ENCODE data around the gene XG. TPM values are rescaled to one million over a fixed set of nuclear protein-coding genes. Genes with fewer than 3 reads are reported as not detected.

The XG gene
- polyA plus RNA-seq, 5 donors, result 0.14 to 0.38 (median 0.26) TPM

- DNase-seq, result no peak
Measured at GRCh38 chrX:2819345-2820135, 67.7 kb downstream of the XG start.

DNA sequence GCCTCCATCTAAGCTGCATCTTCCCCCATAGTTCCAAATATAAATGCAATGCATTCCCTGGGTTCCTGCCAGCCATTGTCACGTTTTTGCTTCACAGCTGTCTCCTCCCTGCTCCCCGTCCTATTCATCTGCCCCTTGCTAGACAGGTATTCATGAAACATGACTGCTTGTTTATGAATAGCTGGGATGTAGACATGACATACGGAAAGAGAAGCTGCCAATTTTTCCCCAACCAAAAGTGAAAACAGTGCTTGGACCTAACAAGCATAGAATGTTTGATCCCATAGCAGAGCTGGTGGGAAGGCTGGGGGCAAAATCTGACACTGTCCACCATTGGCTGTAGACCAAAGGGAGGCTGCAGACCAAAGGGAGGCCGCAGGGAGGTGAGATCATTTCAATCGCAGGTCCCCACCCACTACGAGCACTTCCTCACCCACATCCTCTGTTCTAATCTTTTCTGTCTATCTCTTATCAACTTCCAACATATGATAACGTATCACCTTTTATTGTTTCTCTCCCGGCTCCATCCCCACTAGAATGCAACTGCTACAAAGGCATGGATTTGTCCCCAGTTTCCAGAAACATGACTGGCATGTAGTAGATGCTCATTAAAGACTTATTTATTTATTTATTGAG lies 68.4 kb downstream of the XG start:
- DNase-seq, result no peak

GRCh38 chrX:2823795-2824386 lies 72.1 kb downstream of the XG start:
- DNase-seq, result no peak

GRCh38 chrX:2824886-2825285 lies 73.0 kb downstream of the XG start:
- DNase-seq, result no peak

DNA sequence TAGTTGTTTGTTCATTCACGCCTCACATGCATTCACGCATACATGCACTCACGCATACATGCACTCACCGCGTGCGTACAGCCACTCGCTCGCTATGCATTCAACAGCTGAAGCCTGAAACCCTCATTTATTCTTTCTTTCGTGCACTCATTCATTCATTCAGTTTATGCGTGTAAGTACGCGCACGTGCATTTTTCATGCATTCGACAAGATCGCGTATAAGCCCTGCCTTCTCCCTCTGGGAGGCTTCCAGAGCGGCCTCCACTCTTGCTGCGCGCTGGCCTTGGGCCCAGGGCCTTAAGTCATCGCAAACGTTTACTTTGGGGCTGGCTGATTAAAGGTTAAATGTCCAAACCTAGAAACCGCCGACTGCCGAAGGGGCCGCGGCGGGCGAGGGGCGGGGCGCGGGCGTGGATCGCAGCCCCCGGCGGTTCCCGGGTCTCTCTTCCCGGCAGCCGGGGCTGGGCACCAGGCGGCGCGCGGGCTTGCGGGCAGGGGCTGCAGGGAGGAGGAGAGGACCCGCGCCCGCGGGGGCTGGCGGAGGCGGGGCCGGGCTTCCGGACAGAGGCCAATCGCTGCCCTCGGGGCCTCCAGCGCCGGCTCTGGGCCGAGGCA lies 76.6 kb downstream of the XG start, which contains the start of gene GYG2:
Gene GYG2, plus strand, starts transcription at position 587 of the 615 bp plus-strand sequence. CDS start 1,259 bp downstream, outside the sequence.
- no peak for DNase-seq

GRCh38 chrX:2828959-2829411 lies 77.1 kb downstream of the XG start:
- DNase-seq, result no peak

- DNase-seq, result no peak
Measured at GRCh38 chrX:2829469-2830246, 77.8 kb downstream of the XG start.

- no peak for DNase-seq
Measured at GRCh38 chrX:2831471-2832228, 79.8 kb downstream of the XG start.

- DNase-seq, result no peak
Measured at GRCh38 chrX:2837961-2838360, 86.1 kb downstream of the XG start.

DNA sequence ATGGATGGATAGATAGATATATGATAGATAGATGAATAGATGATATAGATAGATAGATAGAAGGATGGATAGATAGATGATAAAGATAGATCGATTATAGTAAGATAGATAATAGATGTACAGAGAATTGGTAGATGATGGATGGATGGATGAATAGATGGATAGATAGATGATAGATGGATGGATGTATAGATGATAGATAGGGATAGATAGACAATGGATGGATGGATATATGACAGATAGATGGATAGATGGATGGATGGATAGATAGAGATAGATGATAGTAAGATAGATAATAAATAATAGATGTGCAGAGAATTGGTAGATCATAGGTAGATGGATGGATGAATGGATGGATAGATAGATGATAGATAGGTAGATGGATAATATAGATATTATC lies 89.1 kb downstream of the XG start:
- no peak for DNase-seq

- DNase-seq, result no peak
Measured at GRCh38 chrX:2841537-2841936, 89.7 kb downstream of the XG start.

DNA sequence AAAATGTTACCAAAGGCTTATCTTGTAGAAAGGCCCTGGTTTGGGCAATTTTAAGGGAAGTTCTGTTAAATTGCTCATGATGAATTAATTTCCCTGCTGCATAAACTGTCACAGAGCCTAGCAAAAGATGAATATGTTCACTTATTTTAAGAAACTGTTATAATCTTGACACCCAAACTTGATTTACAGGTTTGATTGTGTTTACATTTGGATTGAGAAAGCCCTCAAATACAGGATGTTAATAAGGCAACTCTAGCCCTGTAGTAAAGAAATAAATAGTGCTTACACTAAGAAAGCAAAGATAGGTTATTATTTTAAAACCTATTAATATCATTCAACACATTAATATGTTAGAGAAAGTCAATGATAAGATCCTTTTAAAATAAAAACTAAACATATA lies 95.2 kb downstream of the XG start:
- no peak for DNase-seq

DNA sequence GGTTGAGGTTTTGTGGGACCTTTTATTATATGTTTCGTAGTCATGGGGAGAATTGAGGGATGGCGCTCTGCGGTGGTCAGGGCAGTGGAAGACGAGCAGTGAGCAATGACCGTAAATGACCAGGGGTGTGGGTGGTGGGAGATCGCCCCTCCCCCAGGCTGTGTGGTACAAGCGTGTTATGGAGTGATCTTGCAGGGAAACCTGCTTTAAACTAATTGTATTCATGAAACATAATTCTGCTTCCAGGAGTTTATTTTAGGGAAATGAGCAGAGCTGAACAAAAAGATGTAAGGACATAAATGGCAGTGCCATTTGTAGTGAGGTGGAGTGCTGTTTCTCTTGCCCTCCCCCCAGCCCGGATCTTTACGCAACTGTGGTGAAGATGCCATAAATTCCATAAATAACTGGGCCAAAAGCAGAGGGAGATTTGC lies 97.0 kb downstream of the XG start:
- DNase-seq, result no peak

DNA sequence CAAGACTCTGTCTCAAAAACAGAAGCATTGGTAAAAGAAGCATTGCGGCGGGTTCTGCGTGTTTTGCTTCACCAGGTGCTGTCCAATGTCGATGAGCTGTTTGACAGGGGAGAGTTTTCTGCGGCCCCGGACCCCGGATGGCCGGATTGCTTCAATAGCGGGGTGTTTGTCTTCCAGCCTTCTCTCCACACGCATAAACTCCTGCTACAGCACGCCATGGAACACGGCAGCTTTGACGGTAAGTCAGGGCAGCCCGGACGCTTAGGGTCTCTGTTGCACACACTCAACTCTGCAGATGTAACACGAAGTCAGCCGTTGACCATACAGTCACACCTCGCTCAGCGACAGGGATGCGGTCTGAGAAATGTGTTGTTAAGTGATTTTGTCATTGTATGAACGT lies 103.1 kb downstream of the XG start:
- DNase-seq, result no peak

- no peak for DNase-seq
Measured at GRCh38 chrX:2855761-2856160, 103.9 kb downstream of the XG start.

DNA sequence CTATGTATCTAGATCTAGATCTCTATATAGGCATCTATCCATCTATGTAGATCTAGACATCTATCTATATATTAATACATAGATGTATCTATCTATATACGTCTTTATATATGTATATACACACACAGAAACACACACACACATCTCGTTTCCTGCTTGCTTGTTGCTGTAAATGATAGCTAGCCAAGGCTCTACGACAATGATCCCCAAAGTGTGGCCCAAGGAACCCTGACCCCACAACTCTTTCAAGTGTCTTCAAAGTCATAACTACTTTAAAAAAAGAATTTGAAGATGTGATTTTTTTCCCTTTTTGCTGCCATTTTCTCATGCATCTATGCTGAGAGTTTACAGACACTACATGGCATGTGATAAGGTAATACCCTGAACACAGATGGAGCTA lies 105.7 kb downstream of the XG start:
- no peak for DNase-seq

GRCh38 chrX:2859197-2859797 lies 107.5 kb downstream of the XG start:
- DNase-seq, result no peak

DNA sequence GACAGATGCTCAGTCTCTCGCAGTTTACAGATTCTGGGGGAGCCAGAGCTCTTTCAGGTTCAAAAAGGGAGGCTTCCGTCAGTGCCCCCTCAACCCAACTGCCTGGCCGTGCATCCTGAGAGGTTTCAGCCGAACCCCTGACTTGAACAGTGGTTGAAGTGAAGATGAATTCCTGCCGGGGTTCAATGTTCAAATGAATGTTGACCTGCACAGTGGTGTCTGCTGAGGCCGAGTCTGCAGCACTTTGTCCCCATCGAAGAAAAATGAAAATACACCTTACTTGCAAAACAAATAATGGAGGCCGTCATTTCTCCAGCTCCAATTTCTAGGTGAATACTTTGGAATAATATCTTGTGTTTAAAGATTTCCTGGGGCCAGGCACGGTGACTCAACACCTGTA lies 110.6 kb downstream of the XG start:
- DNase-seq, result no peak

GRCh38 chrX:2863646-2864045 lies 111.8 kb downstream of the XG start:
- no peak for DNase-seq

Data from right lung (tissue), 5 donors.